ENCODE measurements around the gene PPM1H.

PPM1H gene

DNA sequence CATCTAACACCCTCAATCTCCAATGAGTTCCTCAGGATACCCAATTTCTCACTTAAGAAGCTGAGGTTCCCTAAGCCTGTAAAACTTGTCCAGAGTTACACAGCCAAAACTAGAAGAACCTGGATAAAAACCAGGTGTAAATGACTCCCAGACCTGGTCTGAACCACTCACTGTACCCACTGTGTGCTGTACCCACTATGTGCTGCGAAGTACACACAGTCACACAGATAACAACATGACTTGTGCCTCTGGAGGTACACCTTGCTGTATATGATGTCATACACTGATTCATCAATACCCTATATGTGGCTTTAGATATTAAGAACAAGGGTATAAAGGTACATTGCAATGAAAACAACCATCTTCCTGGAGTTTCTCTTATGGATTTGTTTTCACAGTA, 66.1 kb downstream of the PPM1H start:
- CTCF ChIA-PET, result interaction anchor here (1.4 to 1.6 kb wide), 2 partner anchors 14 to 20 kb away, joined by 3 read pairs; no protein-coding TSS in a partner anchor
- TF ChIP-seq, protein P1, sequence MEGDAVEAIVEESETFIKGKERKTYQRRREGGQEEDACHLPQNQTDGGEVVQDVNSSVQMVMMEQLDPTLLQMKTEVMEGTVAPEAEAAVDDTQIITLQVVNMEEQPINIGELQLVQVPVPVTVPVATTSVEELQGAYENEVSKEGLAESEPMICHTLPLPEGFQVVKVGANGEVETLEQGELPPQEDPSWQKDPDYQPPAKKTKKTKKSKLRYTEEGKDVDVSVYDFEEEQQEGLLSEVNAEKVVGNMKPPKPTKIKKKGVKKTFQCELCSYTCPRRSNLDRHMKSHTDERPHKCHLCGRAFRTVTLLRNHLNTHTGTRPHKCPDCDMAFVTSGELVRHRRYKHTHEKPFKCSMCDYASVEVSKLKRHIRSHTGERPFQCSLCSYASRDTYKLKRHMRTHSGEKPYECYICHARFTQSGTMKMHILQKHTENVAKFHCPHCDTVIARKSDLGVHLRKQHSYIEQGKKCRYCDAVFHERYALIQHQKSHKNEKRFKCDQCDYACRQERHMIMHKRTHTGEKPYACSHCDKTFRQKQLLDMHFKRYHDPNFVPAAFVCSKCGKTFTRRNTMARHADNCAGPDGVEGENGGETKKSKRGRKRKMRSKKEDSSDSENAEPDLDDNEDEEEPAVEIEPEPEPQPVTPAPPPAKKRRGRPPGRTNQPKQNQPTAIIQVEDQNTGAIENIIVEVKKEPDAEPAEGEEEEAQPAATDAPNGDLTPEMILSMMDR (IDR thresholded peaks at IDR 0.05; ENCODE audit: control extremely low read depth, extremely low read depth, low read depth, missing control alignments), result no peak

DNA sequence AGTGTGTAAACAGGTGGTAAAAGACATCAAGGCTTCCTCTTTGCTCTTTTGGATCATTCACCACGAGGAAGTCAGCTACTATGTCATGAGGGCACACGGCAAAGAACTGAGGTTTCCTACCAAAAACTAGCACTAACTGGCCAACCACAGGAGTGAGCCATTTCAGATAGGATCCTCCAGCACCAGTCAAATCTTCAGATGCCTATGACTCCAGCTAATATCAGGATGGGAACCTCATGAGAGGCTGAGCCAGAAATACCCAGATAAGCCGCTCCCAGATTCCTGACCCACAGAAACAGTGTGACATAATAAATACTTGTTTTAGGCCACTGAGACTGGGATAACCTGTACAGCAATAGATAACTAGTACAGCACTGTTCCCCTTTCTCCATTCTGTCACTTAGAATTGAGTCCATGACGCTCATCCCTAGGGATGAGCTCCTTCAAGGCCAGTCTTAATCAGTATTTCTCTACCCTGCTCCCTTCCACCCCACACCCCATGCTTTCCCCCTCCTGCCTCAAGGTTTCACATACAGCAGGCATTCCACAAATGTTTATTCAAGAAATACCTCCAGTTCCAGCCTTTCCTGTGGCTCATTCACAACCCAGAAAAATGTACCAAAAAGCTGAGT, 68.4 kb downstream of the PPM1H start:
- TF ChIP-seq, protein P1 (IDR thresholded peaks at IDR 0.05; ENCODE audit: control extremely low read depth, extremely low read depth, low read depth, missing control alignments), result no peak
- no peak for DNase-seq (ENCODE audit: extremely low spot score)
- ChIA-PET POLR2A (no interaction called here), CTCF (interaction anchor here (1.4 kb wide), 1 partner anchor 10 kb away, joined by 3 read pairs; no protein-coding TSS in a partner anchor)

More for the DNA sequence above, 66.1 kb downstream of the PPM1H start:
- POLR2A ChIA-PET, result no interaction called here
- DNase-seq (ENCODE audit: extremely low spot score), result no peak

DNA sequence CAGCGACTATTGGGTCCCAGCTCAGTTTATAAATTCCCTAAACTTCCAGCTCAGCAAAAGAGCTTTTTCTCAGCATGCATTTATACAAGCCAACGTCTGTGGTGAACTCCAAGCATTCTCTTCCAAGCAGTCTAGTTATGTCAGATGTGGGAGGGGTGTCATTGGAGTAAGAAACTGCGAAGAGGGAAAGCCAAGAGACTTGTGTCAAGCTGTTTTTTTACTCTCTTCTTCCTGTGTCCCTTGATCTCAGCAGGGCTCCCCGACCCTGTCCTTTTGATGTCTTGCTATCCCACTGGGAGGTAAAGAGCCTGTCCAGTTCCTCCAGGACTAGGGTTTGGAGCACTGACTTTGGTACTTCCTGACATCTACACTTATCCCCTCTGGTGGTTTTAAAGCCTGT, 69.0 kb downstream of the PPM1H start:
- TF ChIP-seq, protein P1 (IDR thresholded peaks at IDR 0.05; ENCODE audit: control extremely low read depth, extremely low read depth, low read depth, missing control alignments), result no peak
- ChIA-PET CTCF (interaction anchor here (1.4 kb wide), 1 partner anchor 10 kb away, joined by 3 read pairs; no protein-coding TSS in a partner anchor), POLR2A (no interaction called here)
- DNase-seq (ENCODE audit: extremely low spot score), result no peak

DNA sequence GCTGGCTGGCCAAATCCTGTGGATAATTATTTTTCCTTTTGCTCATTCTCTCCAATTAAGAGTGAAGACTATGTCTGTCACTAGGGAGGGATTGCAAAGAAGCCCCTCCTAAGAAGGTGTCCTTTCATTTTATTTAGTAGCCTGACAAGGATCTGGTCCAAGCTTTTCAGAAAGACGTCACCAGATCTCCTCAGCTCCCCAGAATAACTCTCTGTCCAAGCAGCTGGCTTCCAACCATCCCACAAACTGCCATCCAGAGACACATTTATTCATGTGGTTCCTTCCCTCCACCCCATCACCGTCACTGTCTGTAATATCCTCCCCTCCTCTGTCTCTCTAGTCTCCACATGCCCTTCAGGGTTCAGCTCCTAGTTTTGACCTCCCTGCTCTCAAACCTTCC, 69.9 kb downstream of the PPM1H start:
- no peak for DNase-seq (ENCODE audit: extremely low spot score)
- TF ChIP-seq, protein P1 (IDR thresholded peaks at IDR 0.05; ENCODE audit: control extremely low read depth, extremely low read depth, low read depth, missing control alignments), result no peak
- POLR2A ChIA-PET, result no interaction called here
- CTCF ChIA-PET, result interaction anchor here (1.4 kb wide), 1 partner anchor 11 kb away, joined by 3 read pairs; no protein-coding TSS in a partner anchor

DNA sequence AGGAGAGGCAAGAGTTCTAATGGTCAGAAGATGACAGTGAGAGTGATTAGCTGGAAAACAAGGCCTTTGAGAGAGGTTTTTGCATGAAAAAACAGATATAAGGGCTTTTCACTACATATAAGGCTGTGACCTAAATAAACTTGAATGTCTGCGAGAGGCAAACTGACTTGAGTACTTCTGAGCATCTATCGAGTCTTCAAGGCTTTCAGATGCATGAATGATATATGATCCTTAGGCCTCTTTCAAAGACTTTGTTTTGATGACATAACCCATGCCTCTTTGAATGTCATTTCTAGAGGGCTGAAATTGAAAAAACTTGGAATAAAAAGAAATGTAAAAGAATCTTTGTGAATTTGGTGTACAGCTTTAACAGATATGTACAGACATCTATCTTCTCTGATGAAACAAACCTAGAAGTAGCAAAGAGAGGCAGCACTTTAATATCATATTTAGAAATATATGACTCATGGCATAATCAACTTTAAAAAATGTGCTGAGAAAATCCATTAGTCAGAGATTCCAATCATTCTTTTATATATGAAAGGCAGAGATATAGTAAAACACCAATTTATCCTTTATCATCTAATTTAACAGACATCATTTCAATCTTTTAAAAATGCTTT, 72.6 kb downstream of the PPM1H start:
- no peak for DNase-seq (ENCODE audit: extremely low spot score)
- ChIA-PET CTCF (interaction anchor here (1.0 kb wide), 1 partner anchor 12 kb away, joined by 3 read pairs; no protein-coding TSS in a partner anchor), POLR2A (no interaction called here)
- TF ChIP-seq, protein P1 (IDR thresholded peaks at IDR 0.05; ENCODE audit: control extremely low read depth, extremely low read depth, low read depth, missing control alignments), result no peak

DNA sequence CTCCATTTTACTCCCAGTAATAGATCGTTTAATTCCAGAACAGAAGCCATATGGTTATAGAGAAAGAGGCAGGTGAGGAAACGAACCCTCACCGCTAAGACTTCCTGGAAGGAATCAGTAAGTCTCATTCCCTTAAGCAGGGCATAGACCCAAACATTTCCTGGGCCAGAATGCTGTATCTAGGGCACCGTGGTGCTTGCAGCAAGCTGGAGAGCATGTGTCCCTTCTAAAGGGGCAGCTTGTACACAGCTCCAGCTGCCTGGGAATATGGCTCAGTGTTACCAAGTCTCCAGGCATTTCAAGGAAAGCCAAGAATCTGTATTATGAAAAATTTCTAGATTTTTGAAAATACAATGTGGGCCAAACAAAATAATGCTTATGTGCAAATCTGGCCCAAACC, 73.4 kb downstream of the PPM1H start:
- no peak for DNase-seq (ENCODE audit: extremely low spot score)
- TF ChIP-seq, protein P1 (IDR thresholded peaks at IDR 0.05; ENCODE audit: control extremely low read depth, extremely low read depth, low read depth, missing control alignments), result no peak
- CTCF ChIA-PET, result no interaction called here
- POLR2A ChIA-PET, result no interaction called here
